Fibroblast of gingiva (primary cell): ENCODE results near the gene ESR1.
"Not testable (repeated sequence)": the region's sequence is repeated elsewhere in the genome, so short reads cannot be mapped to it uniquely, and the experiment has no call there.

Source experiments
- DNase-seq: peaks from one replicate; pipeline ENCODE4 v3.0.0-alpha.2; 2011; ENCODE audit warnings: low read depth

The ESR1 gene

DNA sequence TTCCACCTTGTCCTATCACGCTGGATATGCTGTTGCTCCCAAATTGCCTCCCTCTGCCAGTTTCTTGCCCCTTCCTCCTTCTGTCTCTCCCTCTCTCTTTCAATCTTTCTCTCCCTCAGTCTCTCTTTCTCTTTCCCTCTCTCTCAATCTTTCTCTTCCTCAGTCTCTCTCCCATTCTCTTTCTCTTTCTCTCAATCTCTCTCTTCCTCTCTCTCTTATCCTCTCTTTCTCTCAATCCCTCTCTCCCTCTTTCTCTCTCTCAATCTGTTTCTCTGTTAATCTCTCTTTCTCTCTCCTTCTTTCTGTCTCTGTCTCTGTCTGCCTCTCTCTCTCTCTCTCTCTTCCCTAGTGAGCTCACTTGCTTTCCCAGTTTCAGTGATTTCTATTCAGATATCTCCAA lies 245.8 kb downstream of the ESR1 start:
- no peak for DNase-seq

DNA sequence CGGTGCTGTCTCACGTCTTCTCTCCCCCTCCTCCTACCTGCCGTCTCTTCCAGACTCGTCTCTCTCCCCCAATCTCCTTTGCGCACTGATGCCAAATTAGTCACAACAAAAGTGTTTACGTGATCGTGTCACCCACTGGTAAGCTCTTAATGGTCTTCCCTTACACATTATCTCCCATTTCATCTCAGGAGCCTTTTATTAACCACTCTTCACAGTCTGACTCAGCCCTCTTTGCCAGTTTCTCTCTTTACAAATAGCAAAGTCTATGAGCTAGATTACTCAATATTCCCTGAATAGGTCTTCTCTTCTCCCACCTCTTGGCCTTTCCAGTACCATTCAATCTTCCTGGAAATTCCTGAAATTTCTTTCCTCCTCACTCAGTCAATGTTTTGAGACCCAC lies 247.0 kb downstream of the ESR1 start:
- DNase-seq = no peak

DNA sequence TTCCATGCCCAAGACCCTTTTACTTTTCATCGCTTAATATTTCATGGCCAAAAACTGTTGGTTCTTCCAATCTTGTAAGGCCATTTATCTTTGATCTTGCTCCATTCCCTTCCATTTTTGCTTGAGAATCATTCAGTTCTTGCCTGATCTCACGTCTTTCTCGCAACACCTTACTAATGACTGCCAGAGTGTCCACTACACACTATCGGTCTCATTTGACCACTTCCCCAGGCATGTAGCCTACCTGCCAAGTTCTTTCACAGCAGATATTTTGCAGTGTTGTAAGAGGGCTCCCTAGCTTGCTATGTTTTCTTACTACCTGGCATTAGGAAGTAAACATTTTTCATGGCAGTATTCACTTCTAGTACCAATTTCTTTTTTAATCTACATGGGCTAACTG lies 248.0 kb downstream of the ESR1 start:
- DNase-seq = no peak

DNA sequence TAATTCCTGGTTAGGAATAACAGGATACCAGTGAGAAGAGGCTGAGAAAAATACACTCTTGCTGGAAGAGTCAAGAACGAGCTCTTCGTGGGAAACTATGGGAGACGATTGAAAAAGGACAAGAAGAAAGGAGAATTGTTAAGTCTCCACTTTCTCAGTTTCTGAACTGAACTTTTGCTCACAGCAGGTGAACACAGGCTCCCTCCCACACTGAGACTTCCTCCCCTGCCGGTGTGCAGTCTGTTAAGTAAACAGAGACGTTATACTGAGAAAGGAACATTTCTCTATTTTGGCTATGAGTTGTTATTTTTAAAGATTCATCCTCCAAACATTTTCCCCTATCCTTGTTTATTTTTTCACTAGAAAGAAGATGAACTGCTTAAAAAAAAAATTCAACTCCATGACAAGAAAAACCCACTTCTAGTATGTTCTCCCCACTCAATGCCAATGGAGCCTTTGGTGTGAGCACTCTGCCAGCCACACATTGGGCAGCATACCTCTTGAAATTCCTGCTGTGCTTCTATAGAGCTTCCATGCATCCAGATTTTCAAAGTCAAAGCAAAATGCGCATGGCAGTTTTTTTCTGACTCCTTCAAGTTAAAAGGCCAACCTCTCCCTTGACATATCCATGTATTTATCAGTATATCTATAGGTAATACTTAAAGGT lies 250.5 kb downstream of the ESR1 start:
- no peak for DNase-seq

DNA sequence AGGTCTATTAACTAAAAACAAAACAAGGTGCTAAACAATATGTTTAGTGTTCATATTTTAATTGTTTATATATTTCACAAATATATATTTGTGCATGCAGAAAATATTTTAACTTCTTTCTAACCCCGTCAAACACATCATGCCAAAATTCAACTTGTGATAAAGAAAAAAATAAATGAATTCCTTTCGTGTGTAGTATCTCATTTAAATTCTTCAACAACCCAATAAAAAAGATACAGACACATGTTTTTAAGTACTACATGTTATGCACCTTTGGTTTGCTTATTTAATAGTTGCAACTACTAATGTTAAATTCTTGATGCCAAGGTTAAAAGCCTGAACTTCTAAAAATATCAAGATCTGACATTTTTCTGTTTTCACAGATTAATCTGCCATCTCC lies 252.4 kb downstream of the ESR1 start:
- no peak for DNase-seq

DNA sequence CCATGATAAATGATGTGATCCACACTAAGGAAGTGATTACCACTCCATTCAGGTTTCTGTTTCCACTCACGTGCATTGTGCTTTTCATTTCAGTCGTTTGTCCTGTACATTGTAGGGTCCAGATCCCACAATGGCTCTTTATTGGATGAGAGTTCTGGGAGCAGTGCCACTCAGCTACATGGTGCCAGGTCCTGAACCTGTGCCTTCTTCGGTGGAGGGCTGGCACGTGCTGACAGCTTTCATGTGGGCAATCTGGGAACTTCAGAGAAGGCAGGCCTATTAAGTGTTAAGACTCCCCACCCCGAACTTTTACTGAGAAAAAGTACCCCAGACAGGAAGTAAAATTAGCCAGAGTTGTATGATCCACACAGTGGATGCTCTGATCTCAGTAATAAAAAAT lies 255.0 kb downstream of the ESR1 start:
- no peak for DNase-seq

DNA sequence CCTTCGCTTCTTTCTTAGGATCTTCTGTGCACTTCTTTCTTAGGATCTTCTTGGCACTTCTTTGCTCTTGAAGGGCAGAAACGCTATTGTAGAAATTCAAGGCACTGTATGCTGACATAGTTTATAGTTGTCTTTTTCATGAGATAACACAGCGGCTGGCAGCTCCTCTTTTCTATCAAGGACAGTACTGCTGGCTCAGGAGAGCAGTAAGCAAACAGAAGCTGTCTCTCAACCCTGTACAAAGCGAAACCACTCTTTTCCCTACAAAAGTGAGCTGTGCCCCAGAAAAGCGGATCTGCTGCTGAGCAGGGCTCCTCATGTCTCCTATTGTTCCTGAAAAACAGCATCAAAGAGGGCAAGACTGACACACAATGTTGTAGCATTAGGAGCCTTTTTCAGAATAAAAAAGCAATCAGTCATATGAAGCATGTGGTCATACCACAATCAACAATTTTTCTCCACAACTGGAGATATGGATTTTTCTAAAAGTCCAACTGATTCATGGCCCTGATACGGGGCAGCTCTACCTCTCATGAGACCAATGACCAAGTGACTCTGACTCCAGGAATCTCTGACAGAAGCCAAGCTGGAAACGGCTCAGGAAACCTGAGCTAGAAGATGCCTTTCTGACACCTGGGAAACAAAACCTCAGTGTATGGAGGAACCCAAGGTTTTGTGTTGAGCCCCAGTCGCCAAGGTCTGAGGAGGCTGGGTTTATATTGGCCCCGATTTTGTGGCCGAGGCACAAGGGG lies 255.9 kb downstream of the ESR1 start:
- DNase-seq = no peak

DNA sequence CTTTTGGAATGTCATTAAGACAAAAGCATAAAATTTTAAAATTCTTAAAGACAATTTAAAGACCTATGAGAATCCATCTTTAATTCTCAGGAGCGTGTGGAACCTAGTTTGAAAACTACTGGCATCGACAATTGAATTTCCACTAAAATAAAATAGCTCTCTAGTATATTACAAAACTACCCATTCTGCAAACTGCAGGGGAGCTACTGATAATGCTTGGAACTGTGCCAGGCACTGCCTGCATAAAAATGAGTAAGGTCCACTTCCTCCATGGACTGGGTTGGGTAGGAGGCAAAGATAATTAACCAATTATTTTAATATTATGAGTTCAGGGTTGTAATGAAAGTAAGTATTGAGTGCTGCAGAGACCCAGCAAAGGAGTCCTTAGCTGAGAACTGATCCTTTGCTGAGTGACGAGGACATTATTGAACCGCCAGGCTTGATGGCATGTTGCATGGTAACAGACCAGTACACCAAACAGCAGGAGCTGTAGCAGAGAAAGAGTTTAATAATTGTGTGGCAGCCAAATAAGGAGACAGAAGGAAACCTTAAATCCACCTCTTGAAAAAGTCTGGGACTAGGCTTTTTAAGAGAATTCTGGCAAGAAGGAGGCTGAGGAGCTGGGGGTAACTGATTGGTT lies 261.3 kb downstream of the ESR1 start:
- no peak for DNase-seq

DNA sequence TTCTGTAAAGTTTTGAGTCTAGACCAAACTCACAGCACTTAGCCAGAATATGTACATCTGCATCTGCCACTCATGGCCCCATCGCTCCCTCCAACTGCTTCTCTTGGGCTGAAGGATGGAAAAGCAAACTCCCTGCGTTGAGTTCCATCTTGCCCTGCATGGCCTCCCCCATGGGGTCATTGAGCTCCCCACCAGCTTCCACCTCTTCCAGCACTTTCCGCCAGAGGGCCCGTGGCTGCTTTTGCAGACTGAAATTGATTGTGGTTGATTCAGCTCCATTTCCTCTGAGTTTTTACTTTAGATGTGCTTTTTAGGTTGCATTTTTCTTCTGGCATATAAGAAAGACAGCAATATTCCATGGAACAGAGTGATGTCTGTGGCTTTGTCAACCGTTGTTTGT lies 263.1 kb downstream of the ESR1 start:
- no peak for DNase-seq

DNA sequence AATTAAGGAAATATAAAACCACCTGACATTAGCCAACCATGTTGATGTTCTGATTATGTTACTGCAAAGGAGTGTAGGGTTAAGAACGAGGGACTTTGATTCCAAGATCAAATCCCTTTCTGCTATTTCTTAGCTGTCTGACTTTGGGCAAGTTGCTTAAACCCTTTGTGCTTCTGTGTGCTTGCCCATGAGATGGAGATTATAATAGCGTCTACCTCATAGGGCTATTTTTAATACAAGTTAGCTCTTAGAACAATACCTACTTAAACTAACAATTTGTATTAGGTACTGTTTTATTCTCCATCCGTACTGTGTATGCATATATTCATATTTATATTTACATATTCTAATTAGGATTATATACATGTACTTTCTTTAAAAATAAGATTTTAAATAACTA lies 263.8 kb downstream of the ESR1 start:
- DNase-seq = no peak

DNA sequence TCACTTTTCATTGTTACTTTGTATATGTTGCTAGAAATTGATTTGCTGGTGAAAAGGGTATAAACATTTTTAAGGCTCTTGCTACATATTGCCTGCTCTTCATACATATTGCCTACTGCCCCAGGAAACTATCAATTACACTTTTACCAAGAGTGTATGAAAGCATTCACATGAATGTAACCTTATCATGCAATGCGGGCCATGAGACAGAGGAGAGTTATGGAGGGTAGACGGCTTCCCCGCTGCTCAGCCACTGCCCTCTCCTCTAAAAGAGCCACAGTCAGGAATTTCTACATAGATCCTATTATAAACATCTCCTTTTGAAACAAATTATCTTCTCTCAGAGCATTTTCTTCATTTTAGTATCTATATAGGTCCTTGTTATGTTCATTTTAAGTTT lies 264.4 kb downstream of the ESR1 start:
- DNase-seq = no peak

DNA sequence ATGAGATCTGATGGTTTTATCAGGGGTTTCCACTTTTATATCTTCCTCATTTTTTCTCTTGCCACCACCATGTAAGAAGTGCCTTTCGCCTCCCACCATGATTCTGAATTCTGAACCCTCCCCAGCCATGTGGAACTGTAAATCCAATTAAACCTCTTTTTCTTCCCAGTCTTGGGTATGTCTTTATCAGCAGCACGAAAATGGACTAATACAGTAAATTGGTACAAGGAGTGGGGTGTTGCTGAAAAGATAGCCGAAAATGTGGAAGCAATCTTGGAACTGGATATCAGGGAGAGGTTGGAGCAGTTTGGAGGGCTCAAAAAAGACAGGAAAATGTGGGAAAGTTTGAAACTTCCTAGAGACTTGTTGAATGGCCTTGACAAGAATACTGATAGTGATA lies 268.8 kb downstream of the ESR1 start:
- DNase-seq = not testable (repeated sequence)

DNA sequence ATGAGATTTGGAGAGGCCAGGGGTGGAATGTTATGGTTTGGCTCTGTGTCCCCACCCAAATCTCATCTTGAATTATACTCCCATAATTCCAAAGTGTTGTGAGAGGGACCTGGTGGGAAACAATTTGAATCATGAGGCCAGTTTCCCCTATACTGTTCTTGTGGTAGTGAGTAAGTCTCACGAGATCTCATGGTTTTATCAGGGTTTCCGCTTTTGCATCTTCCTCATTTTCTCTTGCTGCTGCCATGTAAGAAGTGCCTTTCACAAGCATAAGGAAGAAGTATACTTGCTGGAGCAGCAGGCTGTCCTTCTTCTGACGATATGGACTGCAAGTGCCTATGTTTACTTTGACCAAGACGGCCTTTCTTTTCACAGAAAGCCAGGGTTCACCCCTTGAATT lies 270.5 kb downstream of the ESR1 start:
- no peak for DNase-seq

DNA sequence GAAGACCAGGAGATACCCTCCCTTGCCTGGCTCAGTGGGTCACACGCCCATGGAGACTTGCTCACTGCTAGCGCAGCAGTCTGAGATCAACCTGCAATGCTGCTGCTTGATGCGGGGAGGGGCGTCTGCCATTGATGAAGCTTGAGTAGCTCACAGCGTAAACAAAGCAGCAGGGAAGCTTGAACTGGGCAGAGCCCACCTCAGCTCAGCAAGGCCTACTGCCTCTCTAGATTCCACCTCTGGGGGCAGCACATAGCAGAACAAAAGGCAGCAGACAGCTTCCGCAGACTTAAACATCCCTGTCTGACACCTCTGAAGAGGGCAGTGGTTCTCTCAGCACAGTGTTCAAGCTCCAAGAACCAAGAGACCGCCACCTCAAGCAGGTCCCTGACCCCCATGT lies 271.3 kb downstream of the ESR1 start:
- DNase-seq = no peak

DNA sequence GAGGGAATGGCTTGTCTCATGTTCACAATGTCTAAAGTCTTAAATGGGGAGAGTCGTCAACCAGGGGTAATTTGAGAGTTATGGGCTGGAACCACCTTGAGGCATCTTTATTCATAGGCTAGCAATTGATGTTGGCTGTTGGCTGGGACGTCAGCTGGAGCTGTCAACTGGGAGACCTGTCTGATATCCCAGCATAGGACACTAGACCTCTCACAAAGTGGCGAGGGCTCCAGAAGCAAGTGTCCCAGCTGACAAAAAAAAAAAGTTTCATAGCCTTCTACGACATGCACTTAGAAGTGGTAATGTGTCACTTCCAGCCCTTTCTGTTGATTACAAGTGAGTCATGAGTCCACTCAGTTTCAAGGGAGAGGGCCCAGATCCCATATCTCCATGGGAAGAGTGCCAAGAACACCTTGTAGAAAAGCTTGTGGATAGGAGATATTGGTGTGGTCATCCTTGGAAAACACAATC lies 278.0 kb downstream of the ESR1 start:
- DNase-seq = no peak

DNA sequence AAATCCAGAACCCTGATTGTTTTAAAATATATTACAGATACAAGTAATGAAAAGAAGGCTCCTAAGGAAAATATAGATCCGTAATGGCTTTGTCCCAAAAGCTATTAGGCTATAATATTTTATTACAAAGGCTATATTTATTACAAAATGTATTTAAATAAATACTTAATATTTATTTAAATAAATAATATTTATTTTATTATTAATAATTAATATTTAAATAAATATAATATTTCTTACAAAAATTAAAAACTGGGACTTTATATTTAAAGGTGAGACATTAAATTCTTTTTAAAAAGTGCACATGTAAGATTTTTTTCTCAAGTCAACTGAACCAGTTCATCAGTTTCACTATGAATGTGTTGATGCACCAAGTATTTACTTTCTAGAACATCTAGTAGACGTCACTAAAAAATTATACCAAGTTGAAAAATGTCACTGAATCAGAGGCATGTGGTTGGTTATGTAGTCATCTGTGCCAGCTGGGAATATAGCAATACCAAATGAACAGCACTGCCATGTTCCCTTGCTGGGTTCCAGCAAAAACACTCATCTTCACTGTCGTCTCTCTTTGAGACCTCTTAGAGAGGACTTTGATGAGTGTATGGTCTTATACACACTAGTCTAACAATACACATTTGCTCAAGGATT lies 278.9 kb downstream of the ESR1 start:
- no peak for DNase-seq

DNA sequence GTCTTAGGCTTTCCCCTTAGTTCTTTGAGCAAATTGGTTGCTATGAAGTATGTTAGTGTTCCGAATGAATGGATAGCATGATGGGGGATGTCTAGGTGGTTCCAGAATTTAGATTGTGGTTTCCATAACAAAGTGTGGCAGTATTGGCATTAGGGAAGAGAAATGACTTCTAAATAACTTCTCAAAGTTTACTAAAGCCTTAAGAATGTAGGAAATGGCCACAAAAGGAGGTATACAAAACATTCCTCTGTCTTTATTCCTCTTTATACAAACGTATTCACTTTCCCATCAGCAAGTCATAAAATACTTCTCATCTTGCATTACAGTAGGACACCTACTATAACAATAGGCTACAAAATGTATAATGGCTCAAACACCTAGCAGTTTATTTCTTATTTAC lies 279.6 kb downstream of the ESR1 start:
- DNase-seq = no peak

DNA sequence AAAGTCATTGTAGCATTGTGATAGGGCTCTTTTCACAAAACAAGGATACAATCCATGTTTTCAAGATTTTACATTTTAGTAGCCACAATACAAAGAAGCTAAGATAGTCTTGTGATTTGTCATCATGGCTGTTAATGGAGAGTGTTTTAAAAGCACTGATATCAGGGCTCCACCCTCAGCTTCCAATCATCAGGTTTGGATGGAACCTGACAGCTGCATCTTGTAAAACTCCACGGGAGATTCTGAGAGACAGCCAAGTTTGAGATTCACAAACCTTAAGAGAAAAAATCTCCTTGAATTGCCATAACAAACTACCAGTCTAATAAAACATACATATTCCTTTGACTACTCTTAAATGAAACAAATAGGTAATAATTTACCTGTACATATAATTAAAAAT lies 280.2 kb downstream of the ESR1 start:
- DNase-seq = no peak

DNA sequence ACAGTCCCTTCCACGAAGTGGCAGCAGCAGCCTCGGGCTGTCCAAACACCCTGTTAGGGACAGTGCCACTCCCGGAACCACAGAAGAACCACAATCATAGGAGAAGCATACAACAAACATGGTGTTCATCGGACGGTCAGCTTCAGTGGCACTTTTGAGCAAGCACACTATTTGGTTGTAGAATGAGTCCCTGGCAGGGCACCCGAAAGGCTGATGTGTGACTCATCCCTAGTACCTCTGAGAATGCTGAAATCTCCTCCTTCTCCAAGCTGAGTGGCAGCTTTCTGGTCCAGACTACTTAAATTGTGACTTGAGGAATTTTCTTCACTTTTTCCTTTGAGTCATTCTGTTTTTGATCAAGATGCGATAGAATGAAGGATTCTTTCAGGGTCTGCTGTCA lies 282.5 kb downstream of the ESR1 start:
- peak; percentile 64 for DNase-seq

DNA sequence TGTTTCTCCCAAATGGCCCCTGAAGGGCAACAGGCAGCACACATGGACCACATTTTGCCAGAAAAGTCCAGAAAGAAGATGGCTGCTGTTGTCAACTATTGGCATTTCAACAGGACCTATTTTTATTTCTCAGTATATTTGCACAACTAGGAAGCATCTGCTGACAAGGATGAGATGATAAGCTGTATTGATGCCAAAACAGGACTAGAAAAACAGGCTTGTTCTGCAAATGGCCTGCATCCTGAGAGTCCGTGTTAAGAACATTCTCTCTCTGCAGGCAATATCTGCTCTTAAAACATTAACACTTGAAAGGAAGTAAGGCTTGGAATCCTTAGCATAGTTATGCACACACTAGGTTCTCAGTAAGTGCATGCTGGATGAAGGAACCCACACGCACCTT lies 283.7 kb downstream of the ESR1 start:
- no peak for DNase-seq

DNA sequence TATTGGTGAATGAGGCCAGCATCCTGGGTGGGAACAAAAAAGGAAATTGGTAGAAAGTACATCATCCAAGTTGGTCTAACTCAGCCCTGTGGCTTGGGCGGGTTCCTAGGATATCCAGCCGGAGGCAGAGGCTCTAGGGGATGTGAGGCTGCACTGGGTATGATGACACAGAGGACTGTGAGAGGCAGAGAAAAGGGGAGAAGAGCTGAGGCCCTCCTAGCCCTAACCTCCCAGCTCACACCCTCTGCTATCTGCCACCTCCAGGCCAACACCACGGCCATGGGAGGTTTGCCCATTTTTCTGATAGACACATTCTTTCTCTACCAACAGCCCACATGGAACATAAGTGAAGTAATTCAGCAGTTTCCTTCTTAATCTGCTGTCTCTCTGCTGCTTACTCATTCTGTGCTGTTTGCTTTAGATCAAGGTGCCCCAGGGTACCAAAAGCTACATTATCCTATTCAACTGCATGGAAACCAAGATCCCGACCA lies 284.4 kb downstream of the ESR1 start:
- DNase-seq = peak; percentile 45

DNA sequence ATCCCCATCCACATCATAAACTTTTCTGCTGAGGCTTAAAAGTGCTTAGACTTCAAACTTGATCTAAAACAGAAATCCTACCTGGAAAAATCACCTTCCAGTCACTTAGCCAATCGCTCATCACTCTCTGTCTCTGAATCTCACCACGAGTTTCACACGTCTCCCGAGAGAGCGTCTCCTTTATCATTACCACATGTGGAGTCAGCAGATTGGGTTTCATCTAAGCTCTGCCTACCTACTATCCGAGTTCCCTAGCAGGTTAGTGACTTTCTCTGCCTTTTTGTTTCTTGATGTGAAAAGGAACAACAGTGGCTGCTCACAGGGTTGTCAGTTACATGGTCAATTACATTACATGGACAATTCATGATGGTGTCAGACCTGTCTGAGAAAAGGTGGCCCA lies 286.2 kb downstream of the ESR1 start:
- no peak for DNase-seq

DNA sequence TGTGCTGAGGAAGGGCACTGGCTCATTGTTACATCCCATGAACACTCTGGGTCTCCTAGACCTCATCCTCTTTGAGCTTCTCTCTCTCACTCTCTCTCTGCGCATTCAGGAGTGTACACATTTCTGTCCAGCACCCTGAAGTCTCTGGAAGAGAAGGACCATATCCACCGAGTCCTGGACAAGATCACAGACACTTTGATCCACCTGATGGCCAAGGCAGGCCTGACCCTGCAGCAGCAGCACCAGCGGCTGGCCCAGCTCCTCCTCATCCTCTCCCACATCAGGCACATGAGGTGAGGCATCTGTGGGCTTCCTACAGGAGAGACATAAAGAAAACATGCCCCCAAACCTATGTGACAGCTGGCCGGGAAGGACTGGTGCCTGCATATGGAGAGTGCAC lies 286.8 kb downstream of the ESR1 start:
- DNase-seq = no peak
